ENCODE data around the gene VAT1.

DNA sequence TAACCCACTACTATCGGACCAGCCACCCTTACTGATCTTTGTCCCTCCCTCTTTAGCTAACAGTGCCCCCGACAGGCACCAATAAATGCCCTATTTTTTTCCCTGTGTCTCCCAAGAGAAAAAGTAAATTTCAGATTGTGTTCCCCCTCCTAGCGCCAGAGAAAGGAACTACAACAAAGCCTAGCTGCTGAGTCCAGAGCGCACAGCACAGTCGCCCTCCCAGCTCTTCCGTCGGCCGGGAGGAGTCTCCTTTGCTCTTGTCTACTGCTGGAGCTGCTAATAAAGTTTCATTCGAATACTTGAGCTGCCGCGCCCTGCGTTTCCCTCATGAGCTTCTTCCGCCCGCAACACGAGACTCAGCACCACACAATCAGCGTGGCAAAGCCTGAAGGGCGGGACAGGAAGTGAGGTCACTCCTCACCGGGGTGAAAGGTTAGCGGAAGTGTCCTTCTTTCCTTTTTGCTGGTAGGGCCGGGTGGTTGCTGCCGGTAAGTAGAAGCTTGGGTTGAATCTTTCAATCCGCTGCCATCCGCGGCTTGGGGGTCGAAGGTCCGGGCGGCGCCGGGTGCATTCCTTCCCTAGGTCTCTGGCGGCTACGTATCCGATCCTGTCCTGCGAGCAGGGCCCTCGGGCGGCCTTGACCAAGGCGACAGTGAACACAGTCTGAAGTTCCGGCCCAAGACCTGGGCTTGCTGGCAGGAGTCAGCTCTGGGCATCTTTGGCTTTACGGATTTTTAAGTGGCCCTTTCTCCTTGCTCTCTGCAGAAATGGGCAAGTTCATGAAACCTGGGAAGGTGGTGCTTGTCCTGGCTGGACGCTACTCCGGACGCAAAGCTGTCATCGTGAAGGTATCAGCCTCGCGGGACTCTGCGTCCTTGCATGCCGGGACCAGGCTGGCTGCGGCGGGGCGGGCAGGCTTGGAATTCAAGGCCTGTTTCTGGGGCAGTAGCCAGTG, 23.9 kb downstream of the VAT1 start, which contains the start of gene RPL27:
- no peak for TF ChIP-seq EP300 (IDR thresholded peaks at IDR 0.05)
- TF ChIP-seq, protein P1, sequence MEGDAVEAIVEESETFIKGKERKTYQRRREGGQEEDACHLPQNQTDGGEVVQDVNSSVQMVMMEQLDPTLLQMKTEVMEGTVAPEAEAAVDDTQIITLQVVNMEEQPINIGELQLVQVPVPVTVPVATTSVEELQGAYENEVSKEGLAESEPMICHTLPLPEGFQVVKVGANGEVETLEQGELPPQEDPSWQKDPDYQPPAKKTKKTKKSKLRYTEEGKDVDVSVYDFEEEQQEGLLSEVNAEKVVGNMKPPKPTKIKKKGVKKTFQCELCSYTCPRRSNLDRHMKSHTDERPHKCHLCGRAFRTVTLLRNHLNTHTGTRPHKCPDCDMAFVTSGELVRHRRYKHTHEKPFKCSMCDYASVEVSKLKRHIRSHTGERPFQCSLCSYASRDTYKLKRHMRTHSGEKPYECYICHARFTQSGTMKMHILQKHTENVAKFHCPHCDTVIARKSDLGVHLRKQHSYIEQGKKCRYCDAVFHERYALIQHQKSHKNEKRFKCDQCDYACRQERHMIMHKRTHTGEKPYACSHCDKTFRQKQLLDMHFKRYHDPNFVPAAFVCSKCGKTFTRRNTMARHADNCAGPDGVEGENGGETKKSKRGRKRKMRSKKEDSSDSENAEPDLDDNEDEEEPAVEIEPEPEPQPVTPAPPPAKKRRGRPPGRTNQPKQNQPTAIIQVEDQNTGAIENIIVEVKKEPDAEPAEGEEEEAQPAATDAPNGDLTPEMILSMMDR (IDR thresholded peaks at IDR 0.05), result peak; percentile 71 to 95 (median 90)
- peak; percentile 89 for TF ChIP-seq POLR2A (IDR thresholded peaks at IDR 0.05)

Data from ovary (tissue), 3 donors.